Coronary artery (tissue), 2 donors: Measurements from ENCODE around the gene TGFBR3.

Source experiments
- DNase-seq: peaks from one replicate; pipeline ENCODE4 v3.0.0-alpha.2; 2017; ENCODE audit warnings: low spot score
- H3K27ac ChIP-seq, 2 donors: fragments of 200-600 bp; sonication (generic); one replicate each; pipeline ENCODE4 v1.5.1; 2016 to 2019
- H3K4me3 ChIP-seq: fragments of 200-600 bp; sonication (generic); 2 replicates; pipeline ENCODE4 v1.5.1; 2016; ENCODE audit warnings: mild to moderate bottlenecking, moderate library complexity
- TF ChIP-seq, protein P1 (sequence below): fragments of 200-600 bp; sonication (generic); IDR thresholded peaks from one replicate; pipeline ENCODE4 v1.5.1; 2019; ENCODE audit warnings: antibody characterized with exemption

Gene TGFBR3

DNA sequence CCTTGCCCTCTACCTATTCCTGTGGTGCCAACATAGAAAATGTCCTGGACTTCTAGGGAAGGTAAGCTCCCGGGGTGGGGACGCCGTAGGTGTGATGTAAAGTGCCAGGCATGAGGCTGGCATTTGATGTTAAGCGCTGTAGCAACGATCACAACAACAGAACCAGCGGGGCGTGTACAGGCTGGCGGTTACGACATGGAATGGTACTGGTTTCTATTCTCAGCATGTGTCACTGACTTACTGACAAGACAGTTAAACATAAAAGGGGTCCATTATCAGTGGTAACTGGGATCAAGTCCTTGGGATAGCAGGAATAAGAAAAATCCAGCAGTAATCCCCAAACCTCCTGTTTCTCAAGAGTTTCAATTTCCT lies 58.9 kb downstream of the TGFBR3 start:
- Histone ChIP-seq H3K4me3 (no peak overlapping the region), H3K27ac (no peak overlapping the region)
- DNase-seq, result no peak
- TF ChIP-seq, protein P1, sequence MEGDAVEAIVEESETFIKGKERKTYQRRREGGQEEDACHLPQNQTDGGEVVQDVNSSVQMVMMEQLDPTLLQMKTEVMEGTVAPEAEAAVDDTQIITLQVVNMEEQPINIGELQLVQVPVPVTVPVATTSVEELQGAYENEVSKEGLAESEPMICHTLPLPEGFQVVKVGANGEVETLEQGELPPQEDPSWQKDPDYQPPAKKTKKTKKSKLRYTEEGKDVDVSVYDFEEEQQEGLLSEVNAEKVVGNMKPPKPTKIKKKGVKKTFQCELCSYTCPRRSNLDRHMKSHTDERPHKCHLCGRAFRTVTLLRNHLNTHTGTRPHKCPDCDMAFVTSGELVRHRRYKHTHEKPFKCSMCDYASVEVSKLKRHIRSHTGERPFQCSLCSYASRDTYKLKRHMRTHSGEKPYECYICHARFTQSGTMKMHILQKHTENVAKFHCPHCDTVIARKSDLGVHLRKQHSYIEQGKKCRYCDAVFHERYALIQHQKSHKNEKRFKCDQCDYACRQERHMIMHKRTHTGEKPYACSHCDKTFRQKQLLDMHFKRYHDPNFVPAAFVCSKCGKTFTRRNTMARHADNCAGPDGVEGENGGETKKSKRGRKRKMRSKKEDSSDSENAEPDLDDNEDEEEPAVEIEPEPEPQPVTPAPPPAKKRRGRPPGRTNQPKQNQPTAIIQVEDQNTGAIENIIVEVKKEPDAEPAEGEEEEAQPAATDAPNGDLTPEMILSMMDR, result no peak

DNA sequence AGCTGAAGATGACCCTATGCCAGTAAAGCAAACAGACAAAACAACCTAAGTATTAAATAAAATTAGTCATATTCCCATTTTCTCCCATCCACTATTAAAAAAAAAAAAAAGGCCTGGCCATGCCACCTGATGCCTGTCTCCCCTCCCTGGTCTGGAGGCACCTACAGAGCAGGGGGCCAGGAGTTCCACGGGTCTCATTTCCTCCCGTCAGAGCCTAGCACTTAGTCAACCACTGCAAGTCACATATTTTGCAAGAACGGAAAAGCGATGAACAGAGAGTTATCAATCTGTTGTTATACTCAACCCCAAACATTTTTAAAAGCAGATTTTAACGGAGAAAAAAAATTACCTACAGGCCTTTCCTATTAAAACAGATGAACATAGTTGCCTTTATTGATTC lies 59.3 kb downstream of the TGFBR3 start:
- Histone ChIP-seq H3K27ac (no peak overlapping the region), H3K4me3 (no peak overlapping the region)
- TF ChIP-seq, protein P1, result no peak
- no peak for DNase-seq

DNA sequence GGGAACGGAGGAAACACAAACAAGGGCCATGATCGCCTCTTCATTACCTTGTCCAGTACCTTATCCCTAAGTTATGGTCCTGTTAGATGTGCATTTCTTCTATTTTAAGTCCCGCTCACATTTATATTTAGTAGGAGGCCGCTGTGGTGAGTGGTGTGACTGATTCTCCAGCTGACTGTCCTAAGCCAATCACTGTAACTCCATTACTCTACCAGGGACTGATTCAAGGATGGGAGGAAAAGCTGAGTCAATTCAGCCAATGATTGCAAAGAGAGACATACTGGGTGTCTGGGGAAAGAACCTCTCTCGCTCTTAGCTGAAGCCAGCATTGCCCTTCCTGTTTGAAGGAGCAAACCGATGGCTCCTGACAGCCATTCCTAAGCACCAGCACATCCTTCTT lies 59.7 kb downstream of the TGFBR3 start:
- DNase-seq, result no peak
- Histone ChIP-seq H3K4me3 (no peak overlapping the region), H3K27ac (no peak overlapping the region)
- TF ChIP-seq, protein P1, result no peak

DNA sequence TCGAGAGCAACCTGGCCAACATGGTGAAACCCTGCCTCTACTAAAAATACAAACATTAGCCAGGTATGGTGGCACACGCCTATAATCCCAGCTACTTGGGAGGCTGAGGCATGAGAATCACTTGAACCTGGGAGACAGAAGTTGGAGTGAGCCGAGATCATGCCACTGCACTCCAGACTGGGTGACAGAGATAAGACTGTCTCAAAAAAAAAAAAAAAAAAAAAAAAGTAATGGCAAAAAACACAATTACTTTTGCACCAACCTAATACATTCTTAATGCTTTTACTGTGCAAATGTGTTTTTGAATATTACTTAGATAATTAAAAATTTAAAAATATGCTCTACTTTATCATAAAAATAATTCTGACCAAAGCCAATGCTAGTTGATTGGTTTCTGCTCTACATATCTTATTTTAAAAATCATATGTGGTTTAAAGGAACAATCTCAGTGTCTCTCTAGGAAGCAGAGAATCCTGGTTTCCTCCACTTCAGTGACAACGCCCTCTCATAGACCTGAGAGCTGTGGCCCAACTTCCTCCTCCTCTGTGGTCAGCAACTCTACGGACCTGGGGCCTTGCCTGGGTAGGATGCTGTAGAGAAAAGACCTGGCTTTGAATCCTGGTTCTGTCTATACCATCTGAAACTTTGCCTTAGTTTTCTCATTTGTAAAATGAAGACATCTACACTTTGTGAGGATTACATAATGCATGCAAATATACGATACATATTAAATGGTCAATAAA lies 64.7 kb downstream of the TGFBR3 start:
- Histone ChIP-seq H3K4me3 (no peak overlapping the region), H3K27ac (no peak overlapping the region)
- DNase-seq, result no peak
- TF ChIP-seq, protein P1, result no peak

DNA sequence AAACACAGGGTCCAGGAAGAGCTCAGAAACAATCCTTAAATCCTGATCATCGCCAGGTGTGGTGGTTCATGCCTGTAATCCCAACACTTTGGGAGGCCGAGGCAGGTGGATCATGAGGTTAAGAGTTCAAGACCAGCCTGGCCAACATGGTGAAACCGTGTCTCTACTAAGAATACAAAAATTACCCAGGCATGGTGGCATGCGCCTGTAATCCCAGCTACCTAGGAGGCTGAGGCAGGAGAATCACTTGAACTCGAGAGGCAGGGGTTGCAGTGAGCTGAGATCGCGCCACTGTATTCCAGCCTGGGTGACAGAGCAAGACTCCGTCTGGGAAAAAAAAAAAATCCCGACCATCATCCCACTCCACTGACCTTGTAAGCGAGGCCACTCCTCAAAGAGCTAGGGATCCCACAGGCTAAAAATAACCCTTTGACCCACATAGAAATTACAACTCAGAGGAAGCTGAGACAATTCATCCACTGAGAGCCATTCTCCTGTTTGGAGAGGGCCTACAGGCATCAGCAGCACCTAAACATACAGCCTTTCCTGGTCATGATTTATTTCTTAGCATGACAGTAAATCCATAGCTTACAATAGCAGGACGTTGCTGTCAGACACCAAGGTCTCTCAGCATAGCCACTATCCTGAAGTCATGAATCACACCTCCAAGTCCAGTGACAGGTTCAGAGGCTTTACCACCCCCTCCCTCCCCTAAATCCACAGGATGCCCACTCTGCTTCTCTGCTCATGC lies 66.7 kb downstream of the TGFBR3 start:
- DNase-seq, result no peak
- Histone ChIP-seq H3K4me3 (no peak overlapping the region), H3K27ac (no peak overlapping the region)
- TF ChIP-seq, protein P1, result no peak

DNA sequence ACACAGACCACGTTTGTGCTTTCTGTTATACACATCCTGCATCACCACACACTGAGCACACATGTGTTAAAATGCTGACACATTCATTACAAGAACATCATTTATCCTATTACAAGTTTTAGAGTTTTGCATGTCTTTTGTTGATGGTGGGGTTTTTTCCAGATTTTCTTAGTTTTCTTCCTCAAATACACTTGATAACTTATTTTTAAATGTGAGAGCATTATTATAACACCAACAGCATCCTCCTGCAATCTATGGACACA lies 67.3 kb downstream of the TGFBR3 start:
- H3K27ac ChIP-seq, result peak overlapping the region in 1 of 2 donors; percentile 49
- TF ChIP-seq, protein P1, result no peak
- H3K4me3 ChIP-seq, result no peak overlapping the region
- DNase-seq, result no peak
